ENCODE data around the gene ZNF488. TPM values are rescaled to one million over a fixed set of nuclear protein-coding genes. Genes with fewer than 3 reads are reported as not detected.

ZNF488 gene
- total and polyA plus RNA-seq, 8 donors = 0.43 to 15.1 (median 0.62) TPM; not detected in 2

GRCh38 chr10:47326306-47326926 is 57.7 kb downstream of the ZNF488 start:
- intact Hi-C loops (cut with DNase I; ENCODE audit: low total_unique reads) = no loop called here
- no peaks in the 10 kb centered on the region for H3K36me3 ChIP-seq
- 58 to 92% (median 65%) methylated on average over 1 to 5 of the region's 5 CpGs for WGBS, 5 donors
- H3K9me3 ChIP-seq = no peaks in the 10 kb centered on the region
- TF ChIP-seq POLR2A (IDR thresholded peaks at IDR 0.05) (no peak), POLR2AphosphoS5 (IDR thresholded peaks at IDR 0.05) (no peak), EP300 (IDR thresholded peaks at IDR 0.05) (no peak)
- TF ChIP-seq, protein P1, sequence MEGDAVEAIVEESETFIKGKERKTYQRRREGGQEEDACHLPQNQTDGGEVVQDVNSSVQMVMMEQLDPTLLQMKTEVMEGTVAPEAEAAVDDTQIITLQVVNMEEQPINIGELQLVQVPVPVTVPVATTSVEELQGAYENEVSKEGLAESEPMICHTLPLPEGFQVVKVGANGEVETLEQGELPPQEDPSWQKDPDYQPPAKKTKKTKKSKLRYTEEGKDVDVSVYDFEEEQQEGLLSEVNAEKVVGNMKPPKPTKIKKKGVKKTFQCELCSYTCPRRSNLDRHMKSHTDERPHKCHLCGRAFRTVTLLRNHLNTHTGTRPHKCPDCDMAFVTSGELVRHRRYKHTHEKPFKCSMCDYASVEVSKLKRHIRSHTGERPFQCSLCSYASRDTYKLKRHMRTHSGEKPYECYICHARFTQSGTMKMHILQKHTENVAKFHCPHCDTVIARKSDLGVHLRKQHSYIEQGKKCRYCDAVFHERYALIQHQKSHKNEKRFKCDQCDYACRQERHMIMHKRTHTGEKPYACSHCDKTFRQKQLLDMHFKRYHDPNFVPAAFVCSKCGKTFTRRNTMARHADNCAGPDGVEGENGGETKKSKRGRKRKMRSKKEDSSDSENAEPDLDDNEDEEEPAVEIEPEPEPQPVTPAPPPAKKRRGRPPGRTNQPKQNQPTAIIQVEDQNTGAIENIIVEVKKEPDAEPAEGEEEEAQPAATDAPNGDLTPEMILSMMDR (IDR thresholded peaks at IDR 0.05) = no peak
- peaks cover 0 to 22% (median 6%) of the 10 kb centered on the region in 3 donors for H3K27me3 ChIP-seq
- no peak overlapping the region for H3K4me3 ChIP-seq
- H3K27ac ChIP-seq = no peak overlapping the region
- no peaks in the 10 kb centered on the region for H3K4me1 ChIP-seq
- DNase-seq = peak in 1 of 2 donors; percentile 26

GRCh38 chr10:47325303-47326291 is 58.5 kb downstream of the ZNF488 start:
- intact Hi-C loops (cut with DNase I; ENCODE audit: low total_unique reads) = no loop called here
- DNase-seq = peak in 1 of 2 donors; percentile 20

DNA sequence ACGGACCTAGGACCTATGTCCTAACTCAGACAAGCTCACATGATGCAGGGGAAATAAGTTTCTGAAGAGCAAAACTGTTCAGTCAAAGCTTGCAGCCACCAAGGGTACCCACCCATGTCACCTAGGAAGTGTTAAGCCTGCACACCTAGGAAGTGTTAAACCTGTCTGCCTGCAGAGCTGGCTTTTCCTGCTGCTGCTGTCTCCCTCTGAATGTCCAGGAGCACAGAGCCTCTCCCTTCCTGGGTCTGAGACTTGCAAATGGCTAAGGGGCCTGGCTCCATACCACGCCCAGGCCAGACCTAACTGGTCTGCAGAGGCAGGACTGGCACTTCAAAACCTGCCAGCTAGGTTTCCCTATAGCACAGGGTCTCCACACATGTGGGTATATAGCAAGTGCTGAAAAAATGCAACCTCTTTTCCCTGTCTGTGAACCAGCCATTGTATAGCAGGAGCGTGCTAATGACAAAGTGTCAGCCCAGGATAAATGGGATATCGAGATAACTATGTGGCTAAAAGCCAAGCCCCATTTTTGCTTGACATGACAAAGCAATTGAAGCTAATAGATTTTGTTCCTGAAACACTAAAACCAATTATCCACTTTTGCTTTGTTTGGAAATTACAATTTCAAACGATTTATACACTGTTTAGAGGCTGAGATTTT is 60.3 kb downstream of the ZNF488 start:
- Histone ChIP-seq H3K4me3 (no peak overlapping the region), H3K9me3 (no peaks in the 10 kb centered on the region), H3K27me3 (peaks cover 0 to 37% (median 11%) of the 10 kb centered on the region in 3 donors), H3K4me1 (no peaks in the 10 kb centered on the region), H3K36me3 (no peaks in the 10 kb centered on the region), H3K27ac (no peak overlapping the region)
- DNase-seq = peak in 1 of 2 donors; percentile 57
- intact Hi-C loops (cut with DNase I; ENCODE audit: low total_unique reads) = no loop called here
- TF ChIP-seq POLR2AphosphoS5 (IDR thresholded peaks at IDR 0.05) = no peak
- 24 to 50% (median 42%) methylated on average over 5 of the region's 5 CpGs for WGBS, 5 donors

More at GRCh38 chr10:47325303-47326291, 58.5 kb downstream of the ZNF488 start:
- Histone ChIP-seq H3K36me3 (no peaks in the 10 kb centered on the region), H3K9me3 (no peaks in the 10 kb centered on the region), H3K27me3 (peaks cover 0 to 30% (median 11%) of the 10 kb centered on the region in 3 donors), H3K4me3 (no peak overlapping the region), H3K4me1 (no peaks in the 10 kb centered on the region), H3K27ac (no peak overlapping the region)
- 92 to 95% (median 93%) methylated on average over 28 to 30 of the region's 30 CpGs for WGBS, 5 donors
- TF ChIP-seq EP300 (IDR thresholded peaks at IDR 0.05) (no peak), POLR2AphosphoS5 (IDR thresholded peaks at IDR 0.05) (no peak), POLR2A (IDR thresholded peaks at IDR 0.05) (no peak)
- TF ChIP-seq, protein P1 (IDR thresholded peaks at IDR 0.05) = no peak

GRCh38 chr10:47323087-47323486 is 61.0 kb downstream of the ZNF488 start:
- H3K27ac ChIP-seq = no peak overlapping the region
- H3K27me3 ChIP-seq = peaks cover 0 to 37% (median 11%) of the 10 kb centered on the region in 3 donors
- H3K9me3 ChIP-seq = no peaks in the 10 kb centered on the region
- H3K4me3 ChIP-seq = no peak overlapping the region
- no peaks in the 10 kb centered on the region for H3K4me1 ChIP-seq
- TF ChIP-seq, protein P1 (IDR thresholded peaks at IDR 0.05) = no peak
- TF ChIP-seq POLR2AphosphoS5 (IDR thresholded peaks at IDR 0.05) (no peak), POLR2A (IDR thresholded peaks at IDR 0.05) (no peak), EP300 (IDR thresholded peaks at IDR 0.05) (no peak)
- H3K36me3 ChIP-seq = no peaks in the 10 kb centered on the region
- DNase-seq = no peak
- 51 to 78% (median 69%) methylated on average over 1 of the region's 1 CpG for WGBS, 5 donors
- intact Hi-C loops (cut with DNase I; ENCODE audit: low total_unique reads) = no loop called here
